Measurements from ENCODE around the gene ACAD8.
A peak's percentile ranks its signal among the peaks of the same experiment; 100 is the strongest.
"Not testable (repeated sequence)": the region's sequence is repeated elsewhere in the genome, so short reads cannot be mapped to it uniquely, and the experiment has no call there.

The ACAD8 gene

DNA sequence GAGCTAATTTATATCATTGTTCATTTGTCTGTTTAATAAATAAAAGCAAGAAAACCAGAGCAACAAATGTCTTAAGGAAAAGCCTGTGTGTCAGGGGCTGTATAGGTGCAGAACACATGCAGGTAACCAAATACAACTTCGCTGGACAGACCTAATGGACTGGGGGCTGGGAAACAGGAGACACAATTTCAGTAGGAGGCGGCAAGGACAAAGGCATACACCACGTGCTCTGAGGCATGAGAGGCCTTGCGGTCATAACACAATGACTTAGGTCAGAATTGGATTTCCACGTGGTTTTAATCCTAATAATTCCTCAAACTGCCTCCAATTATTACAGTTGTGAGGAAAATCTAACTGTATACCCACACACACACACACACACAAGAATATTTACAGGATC, 14.1 kb downstream of the ACAD8 start:
- DNase-seq (ENCODE audit: low spot score) = no peak

DNA sequence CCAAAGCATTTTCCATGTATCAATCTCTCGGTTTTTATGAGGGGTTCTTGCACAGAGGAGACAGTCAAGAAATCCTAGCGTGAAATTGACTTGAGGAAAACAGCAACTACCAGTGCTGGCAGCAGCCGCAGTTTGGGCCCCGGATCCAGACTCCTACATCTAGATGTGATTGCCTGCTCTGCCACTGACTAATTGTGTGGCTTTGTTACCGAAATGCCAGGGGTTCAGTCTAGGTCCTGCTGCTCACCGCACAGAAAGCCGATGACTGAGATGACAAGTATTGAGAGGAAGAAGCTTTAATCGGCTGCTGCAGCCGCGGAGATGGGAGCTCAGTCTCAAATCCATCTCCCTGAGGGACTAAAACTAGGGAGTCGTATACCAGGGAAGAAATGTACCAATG, 14.6 kb downstream of the ACAD8 start:
- DNase-seq (ENCODE audit: low spot score) = no peak

DNA sequence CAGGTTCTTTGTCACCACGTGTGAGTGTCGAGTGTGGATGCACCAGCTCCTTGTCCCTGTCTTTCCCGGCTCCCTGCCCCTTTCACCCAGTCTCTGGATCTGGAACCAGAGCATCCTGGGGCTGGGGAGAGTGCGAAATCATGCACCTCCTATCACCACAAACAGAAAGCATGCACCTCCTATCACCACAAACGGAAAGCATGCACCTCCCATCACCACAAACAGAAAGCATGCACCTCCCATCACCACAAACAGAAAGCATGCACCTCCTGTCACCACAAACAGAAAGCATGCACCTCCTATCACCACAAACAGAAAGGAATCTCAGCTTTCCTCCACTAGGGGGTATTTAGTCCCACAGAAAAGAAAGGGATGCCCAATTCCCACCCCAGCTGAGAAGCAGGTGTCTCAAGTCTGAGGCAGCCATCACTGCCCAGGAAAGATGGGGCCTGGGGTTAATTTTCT, 16.9 kb downstream of the ACAD8 start:
- peak; percentile 42 for DNase-seq (ENCODE audit: low spot score)

DNA sequence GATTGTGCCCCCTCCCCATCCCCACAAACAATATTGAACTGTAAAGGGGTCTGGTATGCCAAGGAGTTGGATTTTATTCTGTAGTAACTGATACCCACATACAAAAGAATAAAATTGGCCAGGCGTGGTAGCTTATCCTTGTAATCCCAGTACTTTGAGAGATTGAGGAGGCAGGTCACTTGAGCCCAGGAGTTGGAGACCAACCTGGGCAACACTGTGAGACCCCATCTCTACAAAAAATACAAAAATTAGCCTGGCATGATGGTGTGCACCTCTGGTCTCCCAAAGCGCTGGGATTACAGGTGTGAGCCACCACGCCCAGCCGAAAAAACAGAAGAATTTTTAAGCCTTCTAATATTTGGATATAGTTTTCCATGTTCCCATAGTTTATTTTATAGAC, 18.6 kb downstream of the ACAD8 start:
- DNase-seq (ENCODE audit: low spot score) = no peak

DNA sequence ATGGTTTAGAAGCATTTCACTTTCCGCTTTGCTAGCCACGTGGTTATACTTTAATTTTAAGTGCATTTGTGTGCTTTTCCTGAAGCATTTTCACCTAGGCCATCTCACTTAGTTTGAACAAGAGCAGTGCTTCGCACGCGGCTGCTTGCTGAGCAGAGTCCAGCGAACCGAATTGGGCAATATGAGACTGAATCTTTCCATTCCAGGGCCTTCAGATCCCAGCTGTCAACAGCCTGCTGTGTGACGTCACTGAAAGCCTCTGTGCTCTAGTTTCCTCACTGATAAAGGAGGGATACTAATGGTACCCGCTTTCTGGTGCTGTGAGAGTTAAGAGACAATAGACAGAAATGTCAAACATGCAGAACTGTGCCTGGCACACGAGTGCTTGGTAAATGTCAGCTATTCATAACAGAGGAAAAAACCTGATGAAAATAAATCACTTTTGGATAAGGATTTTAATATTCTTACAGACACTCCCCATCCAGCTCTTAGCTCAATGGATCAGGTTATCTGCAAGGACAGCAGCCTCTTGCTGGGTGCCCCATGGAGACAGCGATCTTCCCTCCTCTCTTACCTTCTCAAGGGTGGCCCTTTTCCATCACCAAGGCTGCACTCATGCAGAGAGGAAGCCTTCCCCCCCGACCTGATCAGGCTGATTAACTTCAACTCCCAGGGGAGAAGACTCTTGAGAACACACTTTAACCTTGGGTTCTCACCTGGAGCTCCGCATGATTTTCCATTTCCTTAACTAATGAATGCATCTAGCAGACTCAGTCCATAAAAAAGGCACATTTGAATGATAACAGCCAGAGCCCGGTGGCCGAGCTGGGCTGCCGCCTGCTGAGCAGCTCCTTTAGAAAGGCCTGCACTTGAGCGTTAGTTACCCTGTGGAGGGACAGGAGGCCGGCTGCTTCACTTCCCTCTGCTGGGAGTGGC, 19.3 kb downstream of the ACAD8 start:
- no peak for DNase-seq (ENCODE audit: low spot score)

DNA sequence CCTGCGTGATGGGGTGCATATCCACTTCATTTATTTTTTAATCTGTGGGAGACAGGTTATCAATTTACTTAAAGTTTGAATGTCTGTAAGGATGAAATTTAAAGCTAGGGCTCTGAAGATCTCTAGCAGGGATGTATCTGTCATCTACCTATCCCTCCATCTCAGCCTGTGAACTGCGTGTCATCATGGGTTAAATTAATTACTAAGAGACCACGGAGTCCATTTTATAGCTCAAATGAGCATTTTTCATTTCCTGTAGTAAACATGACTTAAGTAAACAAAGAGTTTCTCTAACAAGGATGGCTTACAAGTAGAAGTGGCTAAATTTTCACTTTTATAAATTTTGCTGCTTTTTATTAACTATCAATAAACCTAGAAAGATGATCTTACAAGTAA, 19.9 kb downstream of the ACAD8 start:
- DNase-seq (ENCODE audit: low spot score) = no peak

DNA sequence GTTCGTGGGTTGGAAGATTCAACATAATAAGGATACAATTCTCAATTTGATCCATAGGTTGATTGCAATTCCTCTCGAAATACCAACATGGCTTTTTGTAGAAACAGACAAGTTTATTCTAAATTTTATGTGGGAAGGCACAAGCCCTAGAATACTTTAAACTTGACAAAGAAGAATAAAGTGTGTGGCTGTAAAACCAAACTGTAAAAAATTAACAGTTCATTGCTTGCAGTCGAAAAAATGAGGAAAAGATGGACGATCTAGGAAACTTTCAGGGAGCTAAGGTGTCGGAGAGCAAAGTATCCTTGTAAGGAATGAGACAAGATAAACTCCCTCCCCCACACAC, 21.8 kb downstream of the ACAD8 start:
- DNase-seq (ENCODE audit: low spot score) = no peak

DNA sequence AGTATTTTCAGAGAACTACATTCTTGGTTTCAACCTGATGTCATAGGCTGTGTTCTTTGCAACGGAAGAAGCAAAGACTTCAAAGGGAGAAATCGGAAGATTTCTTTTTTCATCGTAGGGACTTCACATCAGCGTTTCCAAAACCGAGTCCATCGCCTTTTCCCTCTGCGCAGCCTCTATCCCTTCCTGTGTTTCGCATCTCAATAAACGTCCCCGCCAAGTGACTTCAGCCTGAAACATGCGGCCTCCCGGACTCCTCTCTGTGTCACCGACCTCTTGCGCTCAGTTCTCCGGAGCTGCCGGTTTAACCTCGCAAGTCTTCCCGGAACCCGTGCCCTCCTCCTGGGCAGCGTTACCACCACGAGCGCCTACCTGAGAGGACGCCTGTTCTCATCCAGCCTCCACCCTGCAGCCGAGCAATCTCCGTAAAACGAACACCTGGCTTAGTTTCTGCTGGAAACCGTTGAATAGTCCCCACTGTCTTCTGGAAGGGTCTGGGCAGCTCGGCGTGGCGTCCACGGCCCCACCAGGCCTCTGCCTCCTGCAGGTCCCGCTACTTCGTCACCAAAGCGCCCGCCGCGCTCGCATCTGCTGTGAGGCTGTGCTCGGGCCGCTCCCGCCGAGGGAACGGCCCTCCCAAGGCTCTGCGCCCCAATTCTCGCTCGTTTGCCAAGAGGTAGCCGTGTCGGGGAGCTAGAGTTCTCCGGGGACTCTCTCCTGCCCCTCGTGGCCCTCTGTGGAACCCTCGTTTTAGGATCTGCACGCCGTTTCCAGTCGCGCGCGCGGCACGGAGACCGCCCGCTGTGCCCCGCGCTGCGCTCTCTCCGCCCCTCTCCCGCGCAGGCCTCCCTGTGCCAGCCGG, 22.4 kb downstream of the ACAD8 start, which contains the start of gene GLB1L3:
TSS of gene GLB1L3 (plus strand) at position 846 of the 862 bp plus-strand sequence. CDS start 362 bp downstream, outside the sequence.
- DNase-seq (ENCODE audit: low spot score) = peak; percentile 75

DNA sequence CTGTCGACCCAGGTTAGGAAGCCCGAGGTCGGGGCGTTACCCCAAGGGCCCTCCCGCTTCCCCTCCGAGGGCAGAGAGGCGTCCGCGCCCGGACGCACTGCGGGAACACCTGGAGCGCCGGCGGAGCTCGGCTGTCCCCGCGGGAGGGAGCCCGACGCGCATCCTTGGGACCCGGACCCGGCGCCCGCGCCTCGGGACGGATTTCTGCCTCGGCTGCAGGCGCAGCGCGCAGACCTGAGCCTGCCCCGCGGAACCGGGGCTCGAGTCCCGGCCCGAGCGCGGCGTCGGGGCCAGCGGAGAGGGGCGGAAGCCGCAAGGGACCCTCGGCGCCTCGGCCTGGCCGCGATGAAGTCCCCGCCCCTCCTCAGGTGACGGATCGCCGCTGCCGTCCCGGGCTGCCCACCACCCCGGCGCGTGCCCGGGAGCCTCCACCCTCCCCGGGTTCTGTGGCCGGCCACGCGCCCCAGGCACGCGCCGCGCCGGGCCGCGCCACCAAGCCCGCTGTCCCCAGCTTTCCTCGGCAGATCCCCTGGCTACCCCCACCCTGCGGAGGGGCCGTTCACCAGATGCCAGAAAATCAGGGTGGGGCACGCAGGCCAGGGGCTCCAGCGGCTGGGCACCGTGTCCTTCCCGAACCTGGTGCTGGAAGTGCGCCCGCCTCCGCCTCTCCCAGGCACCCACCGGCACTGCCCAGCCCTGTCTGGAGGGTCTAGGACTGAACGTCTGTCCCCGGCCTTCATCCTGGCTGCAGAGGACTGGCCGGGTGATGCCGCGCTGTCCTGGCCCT, 23.2 kb downstream of the ACAD8 start:
- no peak for DNase-seq (ENCODE audit: low spot score)

DNA sequence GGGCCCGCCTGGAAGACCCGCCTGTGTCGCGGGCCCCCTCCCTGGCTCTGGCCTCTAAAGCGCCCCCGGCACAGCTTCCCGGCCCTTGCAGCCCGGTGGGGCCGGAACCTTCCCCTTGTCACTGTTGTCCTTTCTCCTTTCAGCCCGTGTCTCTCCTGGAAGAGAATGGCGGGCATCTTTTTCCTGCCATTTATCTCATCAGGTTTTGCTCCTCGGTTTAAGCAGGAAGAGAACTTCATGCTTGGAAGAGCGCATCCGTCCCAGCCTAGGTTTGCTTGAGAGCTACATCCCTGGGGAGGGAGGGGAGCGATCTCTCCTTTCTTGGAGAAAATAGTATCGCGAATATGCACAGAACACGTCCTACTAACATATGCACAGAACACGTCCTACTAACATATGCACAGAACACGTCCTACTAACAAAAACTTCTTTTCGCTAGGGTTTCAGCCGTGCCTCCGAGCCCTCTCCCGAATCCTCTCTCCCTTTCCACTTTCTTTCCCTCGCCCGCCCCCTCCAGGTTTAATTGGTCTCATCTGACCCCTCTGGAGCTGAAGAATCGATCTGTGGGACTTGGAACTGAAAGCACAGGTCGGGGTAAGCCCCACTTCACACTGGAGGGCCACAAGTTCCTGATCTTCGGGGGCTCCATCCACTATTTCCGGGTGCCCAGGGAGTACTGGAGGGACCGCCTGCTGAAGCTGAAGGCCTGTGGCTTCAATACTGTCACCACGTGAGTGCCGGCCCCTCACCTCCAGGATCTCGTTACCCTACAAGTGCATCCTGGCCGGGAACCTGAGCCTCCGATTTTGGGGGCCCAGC, 24.0 kb downstream of the ACAD8 start:
- no peak for DNase-seq (ENCODE audit: low spot score)

DNA sequence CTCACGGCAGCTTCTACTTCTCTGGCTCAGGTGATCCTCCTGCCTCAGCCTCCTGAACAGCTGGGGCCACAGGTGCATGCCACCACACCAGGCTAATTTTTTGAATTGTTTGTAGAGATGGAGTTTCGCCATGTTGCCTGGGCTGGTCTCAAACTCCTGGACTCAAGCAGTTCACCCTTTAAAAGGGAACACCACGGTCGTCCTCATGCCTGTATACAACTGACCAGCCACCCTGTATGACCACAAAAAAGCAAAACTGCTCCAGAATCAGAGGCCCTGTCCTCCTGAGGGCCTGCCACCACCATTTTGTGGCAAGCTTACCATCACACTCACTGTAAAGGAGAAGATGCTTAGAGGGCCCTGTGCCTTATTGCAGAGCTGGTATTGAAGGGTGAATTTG, 25.0 kb downstream of the ACAD8 start:
- DNase-seq (ENCODE audit: low spot score) = no peak

DNA sequence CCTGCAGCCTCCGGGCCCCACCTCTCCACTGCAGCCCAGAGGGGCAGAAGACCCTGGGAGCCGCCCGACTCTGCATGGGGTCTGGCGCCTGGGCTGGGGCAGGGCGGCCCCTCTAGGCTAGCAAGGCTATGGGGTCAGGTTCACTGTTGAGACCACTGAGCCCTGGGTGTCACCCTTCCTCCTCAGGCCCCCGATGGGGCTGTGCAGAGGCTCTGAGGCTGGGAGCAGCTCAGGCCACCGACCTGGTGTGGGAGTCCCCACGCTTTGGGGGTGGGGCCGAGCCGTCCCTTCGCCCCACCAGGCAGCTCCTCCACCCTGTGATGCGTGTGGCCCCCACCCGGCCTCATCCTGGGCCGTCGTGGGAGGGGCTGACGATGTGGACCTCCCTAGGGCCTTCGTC, 28.3 kb downstream of the ACAD8 start:
- not testable (repeated sequence) for DNase-seq (ENCODE audit: low spot score)

DNA sequence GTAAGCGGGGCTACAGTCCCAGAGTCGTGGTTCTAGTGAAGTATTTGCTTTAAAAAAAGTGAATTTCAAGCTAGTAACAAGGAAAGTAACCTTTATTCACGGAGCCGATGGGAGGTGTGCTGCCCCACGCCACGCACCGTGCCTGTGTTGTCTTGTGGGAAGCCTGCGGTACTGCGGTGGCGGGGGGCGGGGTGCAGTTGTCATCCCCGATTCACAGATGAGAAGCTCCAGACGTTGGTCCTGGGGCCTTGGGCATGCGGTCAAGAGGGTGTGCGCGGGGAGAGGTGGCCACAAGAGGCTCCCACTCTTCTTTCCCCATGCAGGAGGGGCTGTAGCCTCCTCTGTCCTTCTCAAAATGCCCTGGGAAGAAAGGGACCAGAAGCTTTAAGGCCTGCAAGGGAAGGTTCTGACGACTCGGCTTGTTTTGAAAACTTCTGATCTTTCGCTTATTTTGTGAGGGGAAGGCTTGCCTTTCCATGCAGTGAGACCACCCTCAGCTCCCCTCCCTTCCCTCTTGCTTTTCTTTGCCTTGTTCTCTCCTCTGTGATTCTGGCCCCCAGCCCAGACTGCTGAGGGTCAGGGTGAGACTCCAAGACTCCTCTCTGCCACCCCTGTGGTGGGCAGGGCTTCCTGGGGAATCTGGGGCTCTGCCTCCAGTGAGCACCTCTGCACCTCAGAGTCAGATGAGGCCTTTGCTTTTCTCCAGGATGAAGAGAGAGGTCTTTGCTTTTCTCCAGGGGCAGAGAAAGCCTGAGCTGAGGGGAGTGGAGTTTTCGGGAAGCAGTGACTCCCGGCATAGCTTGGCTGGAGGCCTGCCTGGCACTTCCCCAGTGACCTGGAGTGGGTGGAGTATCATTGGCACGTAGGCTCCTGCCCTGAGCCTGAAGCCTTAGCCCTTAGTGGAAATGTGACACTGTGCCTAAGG, 29.0 kb downstream of the ACAD8 start:
- no peak for DNase-seq (ENCODE audit: low spot score)

DNA sequence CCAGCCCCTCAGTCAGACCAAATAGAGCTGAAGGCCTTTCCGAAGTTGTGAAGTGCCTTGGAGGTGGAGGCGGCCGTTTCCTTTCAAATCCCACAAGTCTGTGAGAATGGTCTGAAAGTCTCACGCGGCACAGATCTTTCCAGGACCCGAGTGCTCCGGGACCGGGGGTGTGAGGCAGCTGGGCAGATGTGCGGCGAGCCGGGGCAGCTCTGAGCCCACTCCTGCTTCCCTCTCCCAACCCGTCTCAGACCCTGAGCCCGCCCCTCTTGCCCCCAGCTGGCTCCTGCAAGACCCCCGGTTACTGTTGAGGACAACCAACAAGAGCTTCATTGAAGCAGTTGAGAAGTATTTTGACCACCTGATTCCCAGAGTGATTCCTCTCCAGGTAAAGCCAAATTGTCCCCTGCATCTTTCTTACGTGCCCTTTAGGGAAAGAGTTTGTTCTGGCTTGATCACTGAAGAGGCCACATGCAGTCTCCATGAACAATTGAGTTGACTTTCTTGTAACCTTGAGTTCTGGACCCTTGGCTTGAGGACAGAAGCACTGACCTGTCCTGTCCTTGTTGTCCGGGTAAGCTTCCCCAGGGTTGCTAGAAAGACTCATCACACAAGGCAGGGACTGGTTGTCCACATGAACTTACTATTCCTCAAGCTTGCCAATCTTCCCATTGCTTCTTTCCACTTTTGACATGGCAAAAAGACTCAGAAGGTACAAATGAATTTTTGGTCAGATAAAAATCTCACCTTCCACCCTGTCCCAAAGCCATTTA, 30.3 kb downstream of the ACAD8 start:
- DNase-seq (ENCODE audit: low spot score) = no peak

DNA sequence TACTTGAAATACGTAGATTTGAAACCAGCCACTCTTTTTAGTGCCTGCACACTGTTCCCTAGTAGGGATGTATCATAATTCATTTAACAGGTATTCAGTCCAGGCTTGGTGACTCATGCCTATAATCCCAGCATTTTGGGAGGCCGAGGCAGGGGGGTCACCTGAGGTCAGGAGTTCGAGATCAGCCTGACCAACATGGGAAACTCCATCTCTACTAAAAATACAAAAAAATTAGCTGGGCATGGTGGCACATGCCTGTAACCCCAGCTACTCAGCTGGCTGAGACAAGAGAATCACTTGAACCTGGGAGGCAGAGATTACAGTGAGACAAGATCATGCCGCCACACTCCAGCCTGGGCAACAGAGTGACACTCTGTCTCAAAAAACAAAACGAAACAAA, 31.0 kb downstream of the ACAD8 start:
- DNase-seq (ENCODE audit: low spot score) = not testable (repeated sequence)

DNA sequence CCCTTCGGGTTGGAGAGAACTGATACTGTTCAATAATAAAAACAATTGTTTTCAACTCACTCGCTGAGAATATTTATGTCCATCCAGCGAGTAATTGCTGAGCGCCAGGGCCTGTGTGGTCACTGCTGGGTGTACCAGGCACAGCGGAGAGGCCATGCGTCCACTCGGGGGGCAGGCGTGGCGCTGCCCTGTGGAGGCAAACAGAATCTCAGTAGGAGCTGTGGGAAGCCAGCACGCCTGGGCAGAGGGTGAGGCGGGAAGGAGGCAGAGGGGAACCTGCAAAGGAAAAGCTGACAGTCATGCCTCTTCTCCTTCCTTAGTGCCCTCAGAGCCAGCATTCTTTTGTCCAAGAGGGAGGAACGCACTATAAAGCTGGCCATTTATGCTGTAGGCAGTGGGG, 34.2 kb downstream of the ACAD8 start:
- DNase-seq (ENCODE audit: low spot score) = no peak

DNA sequence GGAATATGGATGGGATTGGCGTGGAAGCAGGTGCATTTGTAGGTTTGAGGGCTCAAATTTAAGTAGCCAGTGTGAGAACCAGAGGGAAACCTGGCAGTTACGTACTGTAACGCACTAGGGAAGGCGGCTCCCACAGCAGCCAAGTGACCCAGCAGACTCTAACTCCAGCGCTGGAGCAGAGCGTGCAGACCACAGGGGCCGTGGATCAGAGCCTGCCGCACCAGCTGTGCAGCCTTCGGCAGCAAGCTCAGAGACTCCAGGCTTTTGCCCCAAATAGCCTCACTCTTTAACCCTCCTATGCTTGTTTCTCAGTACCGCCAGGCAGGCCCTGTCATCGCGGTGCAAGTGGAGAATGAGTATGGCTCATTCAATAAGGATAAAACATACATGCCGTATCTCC, 35.1 kb downstream of the ACAD8 start:
- no peak for DNase-seq (ENCODE audit: low spot score)

DNA sequence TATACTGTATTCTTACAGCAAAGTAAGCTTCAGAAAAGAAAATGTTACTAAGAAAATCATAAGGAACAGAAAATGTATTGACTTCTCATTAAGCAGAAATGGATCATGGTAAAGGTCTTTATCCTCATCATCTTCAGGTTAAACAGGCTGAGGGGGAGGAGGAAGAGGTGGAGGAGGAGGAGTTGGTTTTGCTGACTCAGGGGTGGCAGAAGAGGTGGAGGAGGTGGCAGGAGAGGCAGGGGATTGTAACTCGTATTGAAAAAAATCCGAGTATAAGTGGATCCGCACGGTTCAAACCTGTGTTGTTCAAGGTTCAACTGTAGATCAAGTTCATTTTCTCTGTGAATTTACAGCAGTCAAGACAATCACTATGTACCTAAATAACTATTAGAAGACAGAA, 35.8 kb downstream of the ACAD8 start:
- DNase-seq (ENCODE audit: low spot score) = no peak

DNA sequence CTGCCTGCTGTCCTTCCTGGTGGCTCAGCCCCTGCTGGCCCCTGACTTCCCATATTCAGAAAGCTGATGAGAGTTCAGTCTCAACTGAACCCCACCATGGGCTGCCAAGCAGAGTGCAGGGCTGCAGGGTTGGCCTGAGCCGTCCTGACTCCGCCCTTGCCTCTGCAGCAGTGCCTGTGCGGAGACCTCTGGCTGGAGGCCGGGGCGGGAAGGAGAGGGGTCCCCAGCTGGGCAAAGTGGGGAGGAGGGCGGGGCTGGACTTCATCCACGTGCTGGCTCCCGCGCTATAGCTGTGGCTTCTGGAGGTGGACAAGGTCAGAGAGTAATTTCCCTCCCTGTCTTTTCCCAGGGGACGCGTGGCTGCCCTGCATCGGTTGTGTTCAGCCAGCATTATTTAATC, 36.4 kb downstream of the ACAD8 start:
- DNase-seq (ENCODE audit: low spot score) = no peak
